ENCODE measurements around the gene POLR2M.

The POLR2M gene

GRCh38 chr15:57738734-57739237 lies 32.3 kb downstream of the POLR2M start:
- DNase-seq (ENCODE audit: low read depth, low spot score): no peak

GRCh38 chr15:57740048-57740447 lies 33.5 kb downstream of the POLR2M start:
- DNase-seq (ENCODE audit: low read depth, low spot score): no peak

DNA sequence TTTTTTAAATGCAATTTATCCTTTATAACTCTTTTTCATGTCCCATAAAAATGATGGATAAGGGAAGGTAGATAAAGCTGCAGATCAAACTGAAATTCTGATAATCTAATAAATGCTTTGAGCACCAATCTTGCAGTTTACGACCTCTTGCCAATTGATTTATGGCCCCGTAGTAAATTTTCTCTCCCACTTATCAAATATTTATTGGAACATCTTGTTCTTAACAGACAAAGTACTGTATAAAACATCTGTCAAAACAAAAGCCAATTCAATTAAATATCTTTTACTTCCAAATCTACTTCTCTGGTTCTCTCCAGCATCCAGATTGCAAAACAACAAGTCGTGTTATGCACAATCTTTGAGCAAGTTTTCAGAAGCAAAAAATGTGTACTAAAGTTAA lies 34.6 kb downstream of the POLR2M start:
- DNase-seq (ENCODE audit: low read depth, low spot score): no peak

DNA sequence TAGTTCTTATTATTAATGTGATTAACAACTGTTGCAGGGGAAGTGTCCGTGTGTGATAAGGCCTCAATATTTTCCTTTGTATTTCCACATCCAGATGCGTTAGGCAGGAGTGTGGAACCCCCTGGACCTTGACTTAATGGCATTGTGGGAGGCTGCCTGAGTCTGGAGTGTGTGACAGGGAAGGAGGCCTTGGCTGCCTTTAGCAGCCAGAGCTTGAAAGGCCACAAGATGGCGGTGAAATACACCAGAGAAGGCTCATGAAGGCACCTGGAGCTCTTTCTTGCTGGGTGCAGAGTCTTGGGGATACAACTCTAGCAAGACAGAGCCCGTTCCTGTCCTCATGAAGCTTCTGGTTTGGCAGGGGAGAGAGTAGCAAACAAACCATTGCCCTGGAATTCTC lies 36.9 kb downstream of the POLR2M start:
- DNase-seq (ENCODE audit: low read depth, low spot score): no peak

DNA sequence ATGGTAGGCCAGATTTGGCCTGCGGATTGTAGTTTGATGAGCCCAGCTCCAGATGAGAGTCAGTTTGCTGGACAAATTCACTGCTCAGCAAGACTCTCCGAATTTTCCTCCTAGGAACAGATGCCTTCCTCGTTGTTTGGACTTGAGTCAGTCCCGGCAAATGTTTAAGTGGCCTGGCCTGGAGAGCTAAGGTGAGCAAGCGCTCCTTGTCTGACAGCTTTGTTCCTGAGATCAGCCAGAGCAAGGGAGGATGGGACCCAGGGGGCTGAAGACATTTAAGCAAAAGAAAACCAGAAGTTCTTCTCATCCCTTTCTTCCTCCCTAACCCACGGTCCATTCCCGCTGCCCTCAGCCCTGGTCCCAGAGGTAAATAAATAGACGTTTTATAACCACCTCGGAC lies 40.3 kb downstream of the POLR2M start:
- DNase-seq (ENCODE audit: low read depth, low spot score): no peak

- no peak for DNase-seq (ENCODE audit: low read depth, low spot score)
Observed at GRCh38 chr15:57747206-57747896, 40.8 kb downstream of the POLR2M start.

DNA sequence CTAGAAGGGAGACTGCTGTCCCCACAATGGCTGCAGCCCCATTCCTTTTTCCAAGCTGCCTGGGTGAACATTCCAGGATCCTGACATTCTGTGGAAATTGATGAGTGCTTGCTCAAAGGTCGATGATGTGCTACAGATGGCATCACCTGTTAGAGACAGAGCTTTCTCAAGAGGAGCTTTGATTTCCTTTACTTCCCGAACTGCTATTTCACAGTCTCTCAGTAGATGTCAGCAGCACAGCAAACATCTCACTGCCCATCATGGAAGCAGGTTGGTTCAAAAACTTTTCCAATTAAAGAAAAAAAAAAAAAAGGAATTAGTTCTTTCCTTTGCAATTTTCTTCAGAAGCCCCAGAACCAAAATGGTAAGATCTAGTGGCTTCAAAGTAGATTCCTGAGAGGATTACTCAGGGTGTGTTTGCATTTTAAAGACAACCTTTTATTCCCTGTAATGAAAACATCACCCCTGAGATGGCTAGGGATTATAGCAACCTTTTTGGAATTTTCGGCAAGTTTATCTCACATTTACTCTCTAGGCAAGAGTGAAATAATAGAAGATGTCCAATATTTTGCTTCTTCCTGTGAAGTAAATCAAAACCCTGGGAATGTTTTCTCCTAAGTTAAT lies 44.8 kb downstream of the POLR2M start:
- DNase-seq (ENCODE audit: low read depth, low spot score): no peak

- no peak for DNase-seq (ENCODE audit: low read depth, low spot score)
Observed at GRCh38 chr15:57752436-57752835, 45.9 kb downstream of the POLR2M start.

- no peak for DNase-seq (ENCODE audit: low read depth, low spot score)
Observed at GRCh38 chr15:57752840-57753239, 46.3 kb downstream of the POLR2M start.

GRCh38 chr15:57756466-57756865 lies 50.0 kb downstream of the POLR2M start:
- no peak for DNase-seq (ENCODE audit: low read depth, low spot score)

DNA sequence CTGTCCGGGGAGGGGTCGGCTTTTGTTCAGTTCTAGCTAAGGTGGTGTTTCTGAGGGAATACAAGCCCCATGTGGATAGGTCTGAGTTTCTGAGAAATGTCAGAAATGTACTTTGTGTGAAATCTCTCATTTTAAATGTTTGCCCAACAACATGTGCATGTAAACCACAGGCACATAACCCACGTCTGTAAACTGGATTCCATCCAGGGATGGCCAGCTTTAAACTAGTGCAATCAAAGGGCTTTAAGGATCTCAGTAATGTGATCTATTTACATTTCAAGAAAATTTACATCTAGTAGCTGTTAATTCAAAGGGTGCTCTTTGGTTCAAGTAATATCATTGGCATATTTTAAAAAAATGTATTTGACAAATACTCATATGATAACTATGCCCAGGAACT lies 52.0 kb downstream of the POLR2M start:
- no peak for DNase-seq (ENCODE audit: low read depth, low spot score)

GRCh38 chr15:57761562-57761961 lies 55.0 kb downstream of the POLR2M start:
- DNase-seq (ENCODE audit: low read depth, low spot score): no peak

GRCh38 chr15:57762302-57762701 lies 55.8 kb downstream of the POLR2M start:
- DNase-seq (ENCODE audit: low read depth, low spot score): no peak

DNA sequence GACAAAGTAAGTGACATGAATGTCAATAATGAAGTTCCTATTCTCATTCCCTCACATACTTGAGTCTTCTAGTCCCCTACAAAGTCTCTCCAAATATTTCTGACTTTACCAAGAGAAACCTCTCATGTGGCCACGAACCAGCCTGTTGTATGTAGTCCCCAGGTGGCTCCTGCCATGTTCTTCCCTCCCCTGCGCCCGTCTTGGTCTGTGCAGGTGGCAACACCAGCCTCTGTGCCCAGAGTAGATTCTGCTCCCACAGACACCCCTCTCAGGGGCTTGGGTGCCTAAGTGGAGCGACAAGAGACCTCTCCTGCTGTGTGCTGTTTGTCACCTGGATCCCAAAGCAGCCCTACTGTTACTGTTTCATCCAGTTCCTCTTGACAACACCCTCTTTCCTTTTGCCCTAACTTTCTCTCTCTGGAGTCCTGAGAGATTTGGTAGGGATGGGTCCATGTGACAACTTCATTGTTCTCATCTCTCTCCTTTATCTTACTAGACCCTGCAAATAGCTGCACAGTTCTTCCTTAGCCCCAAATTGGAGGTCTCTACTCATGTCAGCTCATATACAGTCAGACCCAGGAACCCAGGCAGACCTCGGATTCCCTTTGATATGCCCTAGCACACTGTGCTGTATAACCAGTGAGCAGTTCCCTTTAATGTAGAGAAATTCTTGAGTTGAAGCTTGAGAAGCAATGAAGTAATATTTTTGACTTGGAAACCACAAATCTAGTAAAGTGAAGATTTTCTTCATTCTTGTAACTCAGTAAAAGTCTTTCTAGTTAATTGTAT lies 56.9 kb downstream of the POLR2M start:
- DNase-seq (ENCODE audit: low read depth, low spot score): no peak

All from smooth muscle cell of the brain vasculature (primary cell).